H9 (cell line): ENCODE results near the gene SIRPD. TPM values are rescaled to one million over a fixed set of nuclear protein-coding genes. Genes with fewer than 3 reads are reported as not detected.

Experiments used
- DNase-seq: peaks from one replicate; pipeline ENCODE4 v3.0.0-alpha.2; 2017
- H2AFZ ChIP-seq: one replicate; pipeline ENCODE4 v1.6.1; 2013; ENCODE audit warnings: mild to moderate bottlenecking, low read length, control low read depth, moderate library complexity
- H2AK5ac ChIP-seq: 2 replicates; pipeline ENCODE4 v1.6.1; 2013; ENCODE audit warnings: low read length, control low read depth, mixed read lengths; ENCODE audit not compliant: insufficient read length
- H2BK120ac ChIP-seq: one replicate; pipeline ENCODE4 v1.6.1; 2013; ENCODE audit warnings: low read depth, mild to moderate bottlenecking, low read length, control low read depth, inconsistent platforms; ENCODE audit not compliant: poor library complexity, severe bottlenecking
- H2BK12ac ChIP-seq: 2 replicates; pipeline ENCODE4 v1.6.1; 2013; ENCODE audit warnings: low read length, control low read depth, mixed read lengths, low read depth; ENCODE audit not compliant: insufficient read length
- H2BK15ac ChIP-seq: 2 replicates; pipeline ENCODE4 v1.6.1; 2013; ENCODE audit warnings: low read depth, low read length, control low read depth
- H2BK20ac ChIP-seq: one replicate; pipeline ENCODE4 v1.6.1; 2013; ENCODE audit warnings: low read depth, mild to moderate bottlenecking, low read length, control low read depth, inconsistent platforms; ENCODE audit not compliant: poor library complexity, severe bottlenecking
- H2BK5ac ChIP-seq: 2 replicates; pipeline ENCODE4 v1.6.1; 2013; ENCODE audit warnings: low read length, control low read depth, mixed read lengths; ENCODE audit not compliant: insufficient read length
- H3K14ac ChIP-seq: 2 replicates; pipeline ENCODE4 v1.6.1; 2013; ENCODE audit warnings: low read length, control low read depth; ENCODE audit not compliant: insufficient read depth
- H3K18ac ChIP-seq: 2 replicates; pipeline ENCODE4 v1.6.1; 2013; ENCODE audit warnings: low read depth, mild to moderate bottlenecking, mixed read lengths, low read length, control low read depth; ENCODE audit not compliant: insufficient read length
- H3K23ac ChIP-seq: 2 replicates; pipeline ENCODE4 v1.6.1; 2013; ENCODE audit warnings: low read length, control low read depth, mixed read lengths, low read depth; ENCODE audit not compliant: insufficient read length
- H3K23me2 ChIP-seq: 2 replicates; pipeline ENCODE4 v1.6.1; 2013; ENCODE audit warnings: low read depth, mild to moderate bottlenecking, mixed read lengths, low read length, control low read depth; ENCODE audit not compliant: insufficient read length, poor library complexity, severe bottlenecking
- H3K27ac ChIP-seq: 2 replicates; pipeline ENCODE4 v1.5.1; 2013; ENCODE audit warnings: low read length, control low read depth, mixed read lengths, low read depth; ENCODE audit not compliant: insufficient read length
- H3K27me3 ChIP-seq: 2 replicates; pipeline ENCODE4 v1.6.1; 2013; ENCODE audit warnings: low read length, control low read depth, inconsistent platforms; ENCODE audit not compliant: insufficient read depth
- H3K4ac ChIP-seq: 2 replicates; pipeline ENCODE4 v1.6.1; 2013; ENCODE audit warnings: low read depth, mild to moderate bottlenecking, control low read depth, inconsistent platforms, low read length, moderate library complexity
- H3K4me1 ChIP-seq: 2 replicates; pipeline ENCODE4 v1.6.1; 2013; ENCODE audit warnings: low read length, control low read depth, inconsistent platforms; ENCODE audit not compliant: insufficient read depth
- H3K4me2 ChIP-seq: 2 replicates; pipeline ENCODE4 v1.6.1; 2013; ENCODE audit warnings: low read length, control low read depth, mixed read lengths; ENCODE audit not compliant: insufficient read length, insufficient read depth
- H3K56ac ChIP-seq: 2 replicates; pipeline ENCODE4 v1.6.1; 2013; ENCODE audit warnings: low read depth, mild to moderate bottlenecking, mixed read lengths, low read length, control low read depth; ENCODE audit not compliant: insufficient read length
- H3K79me1 ChIP-seq: 2 replicates; pipeline ENCODE4 v1.6.1; 2013; ENCODE audit warnings: low read depth, mild to moderate bottlenecking, moderate library complexity, low read length, control low read depth, inconsistent platforms; ENCODE audit not compliant: insufficient read depth, poor library complexity, severe bottlenecking
- H3K79me2 ChIP-seq: 2 replicates; pipeline ENCODE4 v1.6.1; 2013; ENCODE audit warnings: low read length, control low read depth, inconsistent platforms; ENCODE audit not compliant: insufficient read depth
- H3K9ac ChIP-seq: 2 replicates; pipeline ENCODE4 v1.6.1; 2013; ENCODE audit warnings: low read length, control low read depth, mixed read lengths; ENCODE audit not compliant: insufficient read length; ENCODE audit errors: extremely low read depth
- H3K9me3 ChIP-seq: one replicate; pipeline ENCODE4 v1.6.1; 2013; ENCODE audit warnings: low read depth, low read length, inconsistent platforms; ENCODE audit not compliant: control insufficient read depth
- H3T11ph ChIP-seq: one replicate; pipeline ENCODE4 v1.6.1; 2013; ENCODE audit warnings: mild to moderate bottlenecking, low read length, control low read depth, inconsistent platforms
- H4K20me1 ChIP-seq: one replicate; pipeline ENCODE4 v1.6.1; 2013; ENCODE audit not compliant: control insufficient read depth, insufficient read length, insufficient read depth
- H4K5ac ChIP-seq: 2 replicates; pipeline ENCODE4 v1.6.1; 2013; ENCODE audit warnings: low read depth, mild to moderate bottlenecking, mixed read lengths, low read length, control low read depth; ENCODE audit not compliant: insufficient read length
- H4K8ac ChIP-seq: replicated peaks from 2 replicates; pipeline ENCODE4 v1.6.1; 2013; ENCODE audit warnings: low read length, control low read depth, mixed read lengths, low read depth; ENCODE audit not compliant: insufficient read length
- H4K91ac ChIP-seq: 2 replicates; pipeline ENCODE4 v1.6.1; 2013; ENCODE audit warnings: low read depth, mild to moderate bottlenecking, moderate library complexity, mixed read lengths, low read length, control low read depth; ENCODE audit not compliant: insufficient read length
- H3K27ac Mint-ChIP-seq, 3 experiments: 2 replicates in 2 of 3; 3 replicates in 1 of 3; pipeline ENCODE4 v1.8.0; 2020 to 2021; ENCODE audit warnings: mixed read lengths in 3 of 3, mild to moderate bottlenecking in 1 of 3, moderate library complexity in 1 of 3
- H3K27me3 Mint-ChIP-seq: 2 replicates; pipeline ENCODE4 v1.8.0; 2021; ENCODE audit warnings: low read depth, mild to moderate bottlenecking, moderate library complexity, mixed read lengths
- H3K36me3 Mint-ChIP-seq, 3 experiments: 2 replicates in 2 of 3; 3 replicates in 1 of 3; pipeline ENCODE4 v1.8.0; 2020 to 2021; ENCODE audit warnings: low read depth in 3 of 3, mixed read lengths in 3 of 3; ENCODE audit not compliant: insufficient read depth in 1 of 3
- H3K4me1 Mint-ChIP-seq, 2 experiments: 2 replicates each; pipeline ENCODE4 v1.8.0; 2020; ENCODE audit warnings: mixed read lengths in 2 of 2
- H3K4me3 Mint-ChIP-seq, 2 experiments: 2 replicates in 1 of 2; 3 replicates in 1 of 2; pipeline ENCODE4 v1.8.0; 2020 to 2021; ENCODE audit warnings: mild to moderate bottlenecking in 2 of 2, mixed read lengths in 2 of 2, moderate library complexity in 1 of 2
- H3K9me3 Mint-ChIP-seq, 2 experiments: 2 replicates in 1 of 2; 3 replicates in 1 of 2; pipeline ENCODE4 v1.8.0; 2020; ENCODE audit warnings: mild to moderate bottlenecking in 2 of 2, mixed read lengths in 2 of 2, moderate library complexity in 1 of 2
- CTCF ChIP-seq: fragments of 200-600 bp; sonication (generic); conservative IDR thresholded peaks from 3 replicates; pipeline ENCODE4 v1.8.0; 2021; ENCODE audit warnings: antibody characterized with exemption, mild to moderate bottlenecking
- WGBS: extraction: QIAGEN DNeasy Blood & Tissue Kit; methylation state at CpG from one replicate; pipeline ENCODE4 v1.1.7; 2013; ENCODE audit warnings: missing lambda C conversion rate, low lambda C conversion rate, mixed read lengths; ENCODE audit not compliant: insufficient read length; ENCODE audit errors: extremely low coverage; 5-methylcytosine and 5-hydroxymethylcytosine counted together
- total RNA-seq: library from RNA; stranded (reverse); gene quantifications from 2 replicates; pipeline ENCODE4 v1.2.1, GENCODE V29; 2021

Gene SIRPD
- total RNA-seq, 1 experiment from 2014 or later, result not detected

GRCh38 chr20:1539816-1540419 lies 17.6 kb downstream of the SIRPD start:
- Histone ChIP-seq H4K20me1 (no peaks in the 10 kb centered on the region), H3K27ac (no peak overlapping the region), H3K9me3 (no peaks in the 10 kb centered on the region), H3K14ac (no peak overlapping the region), H4K91ac (no peak overlapping the region), H3T11ph (no peak overlapping the region), H2BK12ac (no peak overlapping the region), H2BK5ac (no peak overlapping the region), H2BK15ac (no peak overlapping the region), H3K27me3 (no peaks in the 10 kb centered on the region), H3K23me2 (no peaks in the 10 kb centered on the region), H4K8ac (no peak overlapping the region), H3K4me2 (no peak overlapping the region), H2AFZ (no peak overlapping the region), H3K4me1 (no peaks in the 10 kb centered on the region), H2AK5ac (no peak overlapping the region), H3K79me2 (no peaks in the 10 kb centered on the region), H4K5ac (no peak overlapping the region), H3K23ac (no peak overlapping the region), H3K4ac (no peak overlapping the region), H3K9ac (no peak overlapping the region), H3K18ac (no peak overlapping the region), H2BK20ac (no peak overlapping the region), H2BK120ac (no peak overlapping the region), H3K79me1 (no peaks in the 10 kb centered on the region), H3K56ac (no peak overlapping the region)
- no peak for DNase-seq
- no peak overlapping the region for H3K4me3 Mint-ChIP-seq
- H3K9me3 Mint-ChIP-seq, result no peaks in the 10 kb centered on the region
- H3K36me3 Mint-ChIP-seq, result no peaks in the 10 kb centered on the region
- H3K27ac Mint-ChIP-seq, result no peak overlapping the region
- H3K4me1 Mint-ChIP-seq, result no peaks in the 10 kb centered on the region
- H3K27me3 Mint-ChIP-seq, result peaks cover 44% of the 10 kb centered on the region
- no CpG with 5 or more reads among the region's 1 CpG for WGBS
- TF ChIP-seq CTCF, result no peak
